ENCODE results near the gene FAM240A.

Gene FAM240A

DNA sequence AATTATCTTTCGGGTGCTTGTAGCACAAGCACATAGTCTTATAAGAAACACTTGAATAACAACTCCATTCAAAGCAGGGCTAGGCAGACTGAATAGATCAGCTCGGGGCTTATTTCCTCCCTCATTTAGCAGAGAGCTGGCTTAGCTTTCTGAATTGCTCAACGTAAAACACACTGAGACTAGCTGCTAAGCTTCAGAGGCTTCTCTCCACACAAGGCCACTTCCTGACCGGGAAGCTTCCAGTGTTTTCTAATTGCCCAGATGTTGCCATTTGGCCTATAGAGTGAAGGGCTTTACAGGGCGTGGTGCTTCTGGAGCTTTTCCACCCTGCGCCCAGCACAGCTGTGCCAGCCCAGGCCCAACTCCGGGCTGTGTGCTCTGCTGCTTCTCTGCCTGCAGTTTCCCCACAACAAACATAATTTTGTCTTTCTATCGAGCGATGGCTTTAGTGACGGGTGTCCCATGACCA lies 16.6 kb downstream of the FAM240A start:
- DNase-seq = no peak

GRCh38 chr3:46629551-46630517 lies 17.5 kb downstream of the FAM240A start:
- peak; percentile 82 to 87 for DNase-seq

- DNase-seq = no peak
Observed at GRCh38 chr3:46632792-46633191, 20.5 kb downstream of the FAM240A start.

GRCh38 chr3:46634856-46635255 lies 22.5 kb downstream of the FAM240A start:
- no peak for DNase-seq

- no peak for DNase-seq
Observed at GRCh38 chr3:46639221-46639620, 26.9 kb downstream of the FAM240A start.

DNA sequence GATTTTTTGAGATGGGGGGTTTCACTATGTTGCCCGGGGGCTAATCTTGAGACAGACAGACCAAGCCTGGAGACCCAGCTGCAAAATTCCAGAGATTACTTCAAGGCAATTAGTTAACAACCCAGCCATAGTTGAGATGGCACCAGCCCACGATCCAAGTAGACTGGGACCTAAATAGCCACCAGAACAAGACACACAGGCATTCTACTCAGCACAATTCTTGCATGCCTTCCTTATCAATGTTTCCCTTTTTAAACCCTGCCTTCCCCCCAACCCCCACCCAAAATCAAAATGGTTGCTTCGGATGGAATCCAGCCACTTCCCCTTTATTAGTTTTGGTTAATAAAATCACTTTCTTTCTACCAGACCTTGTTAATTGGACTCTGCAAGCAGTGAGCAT lies 28.6 kb downstream of the FAM240A start:
- no peak for DNase-seq

DNA sequence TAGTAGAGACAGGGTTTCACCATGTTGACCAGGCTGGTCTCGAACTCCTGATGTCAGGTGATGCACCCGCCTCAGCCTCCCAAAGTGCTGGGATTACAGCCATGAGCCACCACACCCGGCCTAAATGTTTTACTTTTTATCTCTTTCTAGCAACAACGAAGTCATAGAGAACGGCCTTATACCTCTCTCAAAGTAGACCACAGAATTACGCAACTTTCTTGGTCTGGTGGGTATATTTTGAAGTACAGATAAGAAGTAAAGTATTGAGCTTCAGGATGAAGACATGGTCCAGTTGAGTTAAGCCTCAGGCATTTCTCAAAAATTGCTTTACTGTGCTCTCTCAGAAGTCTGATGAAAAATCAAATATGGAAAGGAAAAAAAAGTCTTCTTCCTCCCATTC lies 30.6 kb downstream of the FAM240A start:
- DNase-seq = no peak

- no peak for DNase-seq
Observed at GRCh38 chr3:46643701-46644100, 31.4 kb downstream of the FAM240A start.

DNA sequence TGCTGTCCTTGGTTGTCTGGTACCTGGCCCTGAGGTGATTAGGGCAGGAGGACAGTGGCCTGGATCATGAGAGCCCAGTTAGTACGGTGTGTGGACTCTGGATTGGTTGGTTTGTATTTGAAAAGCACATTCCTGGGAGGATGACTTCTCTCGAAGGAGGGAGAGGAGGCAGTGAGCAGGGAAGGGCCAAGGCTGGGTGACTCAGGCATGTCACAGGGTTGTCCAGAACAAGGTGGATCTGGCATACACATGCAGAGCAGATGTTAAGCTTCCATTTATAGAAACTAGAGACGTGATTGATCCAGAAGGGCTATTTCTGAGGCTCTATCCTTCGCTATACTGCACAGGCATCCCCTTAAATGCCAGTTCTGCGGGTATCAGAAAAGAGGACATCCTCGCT lies 34.4 kb downstream of the FAM240A start:
- no peak for DNase-seq

- no peak for DNase-seq
Observed at GRCh38 chr3:46648096-46648495, 35.8 kb downstream of the FAM240A start.

DNA sequence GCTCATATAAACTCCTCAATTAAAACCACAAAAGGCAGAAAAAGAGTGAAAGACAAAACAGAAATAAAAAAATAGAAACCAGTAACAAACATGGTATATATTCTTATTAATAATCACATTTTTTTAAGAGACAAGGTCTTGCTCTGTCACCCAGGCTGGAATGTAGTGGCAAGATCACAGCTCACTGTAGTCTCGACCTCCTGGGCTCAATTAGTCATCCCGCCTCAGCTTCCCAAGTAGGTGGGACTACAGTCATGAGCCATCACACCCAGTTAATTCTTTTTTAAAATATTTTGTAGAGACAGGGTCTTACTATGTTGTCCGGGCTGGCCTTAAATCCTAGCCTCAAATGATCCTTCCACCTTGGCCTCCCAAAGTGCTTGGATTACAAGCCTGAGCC lies 37.1 kb downstream of the FAM240A start:
- DNase-seq = no peak

DNA sequence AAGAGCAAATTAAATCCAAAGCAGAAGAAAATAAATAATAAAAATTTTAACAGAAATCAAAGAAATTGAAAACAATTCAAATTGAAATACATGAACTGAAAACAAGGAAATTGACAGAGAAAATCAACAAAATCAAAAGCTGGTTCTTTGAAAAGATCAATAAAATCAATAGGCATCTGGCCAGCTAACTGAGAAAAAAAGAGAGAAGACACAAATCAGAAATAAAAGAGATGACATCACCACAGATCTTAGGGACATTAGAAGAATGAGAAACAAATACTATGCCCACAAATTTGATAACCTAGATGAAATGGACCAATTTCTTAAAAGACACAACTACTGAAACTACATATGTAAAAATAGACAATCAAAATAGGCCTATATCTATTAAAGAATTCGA lies 38.8 kb downstream of the FAM240A start:
- no peak for DNase-seq

DNA sequence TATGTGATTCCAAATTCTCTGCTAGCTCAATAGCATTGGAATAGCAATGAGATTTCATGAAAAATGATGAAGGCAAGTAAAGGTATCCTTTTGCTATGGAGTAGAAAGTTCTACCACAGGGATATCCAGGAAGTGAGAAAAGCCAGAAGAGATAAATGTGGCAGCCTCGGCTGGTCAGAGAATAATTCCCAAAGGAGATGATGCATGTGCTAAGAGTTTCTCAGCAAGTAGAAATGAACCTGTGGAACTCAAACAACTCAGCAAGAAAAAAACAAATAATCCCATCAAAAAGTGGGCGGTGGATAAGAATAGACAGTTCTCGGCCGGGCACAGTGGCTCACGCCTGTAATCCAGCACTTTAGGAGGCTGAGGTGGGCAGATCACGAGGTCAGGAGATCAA lies 42.9 kb downstream of the FAM240A start:
- no peak for DNase-seq

DNA sequence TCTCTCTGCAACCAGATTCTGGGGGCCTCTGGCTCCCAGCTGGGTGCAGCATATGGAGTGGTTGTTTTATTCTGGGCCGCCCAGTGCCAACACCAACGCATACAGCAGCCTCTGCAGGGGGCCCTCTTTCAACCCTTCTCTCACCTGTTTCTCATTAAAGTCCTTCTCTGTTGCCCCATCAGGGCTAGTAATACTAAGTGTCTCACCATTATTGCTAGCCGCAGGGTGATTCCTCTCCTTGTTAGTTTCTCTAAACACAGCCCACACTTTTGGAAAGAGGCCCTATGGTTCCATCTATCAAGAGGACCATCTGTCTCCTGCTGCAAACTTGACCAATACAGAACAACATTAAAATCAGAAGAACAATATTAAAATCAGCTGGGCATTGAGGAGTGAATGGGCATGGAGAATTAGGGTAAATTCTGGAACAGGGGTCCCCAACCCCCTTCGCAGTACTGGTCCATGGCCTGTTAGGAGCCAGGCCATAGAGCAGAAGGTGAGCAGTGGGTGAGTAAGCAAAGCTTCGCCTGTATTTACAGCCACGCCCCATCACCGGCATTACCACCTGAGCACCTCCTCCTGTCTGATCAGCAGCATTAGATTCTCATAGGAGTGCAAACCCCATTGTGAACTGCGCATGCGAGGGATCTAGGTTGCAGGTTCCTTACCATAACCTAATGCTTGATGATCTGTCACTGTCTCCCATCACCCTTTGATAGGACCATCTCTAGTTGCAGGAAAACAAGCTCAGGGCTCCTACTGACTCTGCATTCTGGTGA lies 44.6 kb downstream of the FAM240A start:
- no peak for DNase-seq

DNA sequence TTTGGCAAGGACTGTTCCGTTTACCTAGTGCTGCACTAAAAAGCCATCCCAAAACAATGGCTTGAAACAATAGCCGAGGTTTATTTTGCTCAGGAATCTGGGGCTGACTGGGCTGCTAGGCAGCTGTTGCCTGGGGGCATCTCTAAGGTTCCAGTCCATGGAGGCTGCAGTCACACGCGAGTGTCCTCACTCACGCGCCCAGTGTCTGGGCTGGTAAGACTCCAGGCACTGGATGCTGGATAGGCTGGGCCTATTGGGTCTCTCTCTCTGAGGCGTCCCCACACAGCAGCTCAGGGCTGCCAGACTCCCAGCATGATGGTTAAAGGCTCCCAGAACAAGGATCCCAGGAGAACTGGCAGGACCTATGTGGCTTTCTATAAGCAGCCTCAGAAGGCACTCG lies 47.0 kb downstream of the FAM240A start:
- DNase-seq = no peak

DNA sequence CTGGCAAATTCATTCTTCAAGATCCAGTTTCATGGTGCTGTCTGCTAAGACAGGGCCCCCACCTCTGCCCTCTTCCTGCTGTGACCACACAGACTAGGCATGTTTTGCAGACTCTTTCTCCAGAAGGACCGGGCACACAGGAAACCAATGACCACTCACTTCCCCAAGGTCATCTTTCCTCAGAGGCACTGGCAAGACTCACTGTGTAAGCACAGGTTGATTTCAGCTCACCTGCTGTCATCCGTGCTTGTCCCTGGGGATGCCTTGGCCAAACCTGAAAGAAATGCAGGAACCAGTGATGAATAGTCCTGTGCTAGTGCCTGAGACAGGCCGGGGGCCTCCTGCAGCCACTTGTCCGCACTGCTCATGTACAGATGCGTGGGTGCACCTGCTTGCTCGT lies 47.7 kb downstream of the FAM240A start:
- DNase-seq = no peak

DNA sequence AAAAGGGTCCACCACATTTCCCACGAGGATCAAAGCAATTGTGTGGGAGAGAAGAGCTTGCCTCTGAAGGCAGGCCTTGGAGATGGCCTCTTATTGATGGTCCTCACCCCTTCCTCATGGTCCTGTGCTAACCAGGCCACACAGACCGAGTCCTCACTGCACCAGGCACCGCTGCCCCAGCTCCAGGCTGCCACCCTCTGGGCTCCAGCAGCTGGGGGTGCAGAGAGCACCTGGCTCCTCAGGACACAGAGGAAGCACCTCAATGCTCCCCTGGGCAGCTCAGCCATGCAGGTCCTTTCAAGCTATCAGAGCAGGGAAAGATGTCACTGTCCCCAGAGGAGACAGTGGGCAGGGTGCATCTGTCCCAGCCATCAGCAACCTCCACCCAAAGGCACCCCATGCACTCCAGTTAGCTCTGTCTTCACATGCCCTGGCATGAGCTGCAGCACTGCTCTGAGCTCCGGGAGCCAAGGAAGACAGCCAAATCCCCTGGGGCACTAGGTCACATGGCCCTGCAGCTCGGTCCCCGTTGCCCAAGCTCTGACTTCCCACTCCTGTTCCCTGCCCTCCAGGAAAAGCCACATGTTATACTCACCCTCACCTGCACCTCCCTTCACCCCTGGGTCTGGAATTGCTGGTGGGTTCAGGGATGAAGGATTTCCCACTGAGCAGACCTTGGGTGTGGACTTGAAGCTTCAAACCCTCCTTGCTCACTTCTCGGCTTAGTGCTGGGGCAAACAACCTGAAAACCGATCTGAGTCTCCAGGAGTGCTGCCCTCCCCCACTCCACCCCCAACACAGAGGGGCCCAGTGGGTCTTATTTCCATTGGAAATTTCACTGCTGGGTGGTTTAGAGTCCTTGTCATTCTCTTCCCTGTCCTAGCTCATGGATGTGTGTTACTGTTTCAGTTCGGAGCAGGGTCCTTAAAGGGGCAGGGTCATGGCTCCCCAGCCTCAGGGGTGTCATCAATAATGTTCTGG lies 48.5 kb downstream of the FAM240A start:
- peak; percentile 6 to 12 for DNase-seq

GRCh38 chr3:46661776-46662766 lies 49.7 kb downstream of the FAM240A start:
- DNase-seq = peak in 1 of 2 experiments; percentile 9

- peak in 1 of 2 experiments; percentile 5 for DNase-seq
Observed at GRCh38 chr3:46662771-46663551, 50.6 kb downstream of the FAM240A start.

DNA sequence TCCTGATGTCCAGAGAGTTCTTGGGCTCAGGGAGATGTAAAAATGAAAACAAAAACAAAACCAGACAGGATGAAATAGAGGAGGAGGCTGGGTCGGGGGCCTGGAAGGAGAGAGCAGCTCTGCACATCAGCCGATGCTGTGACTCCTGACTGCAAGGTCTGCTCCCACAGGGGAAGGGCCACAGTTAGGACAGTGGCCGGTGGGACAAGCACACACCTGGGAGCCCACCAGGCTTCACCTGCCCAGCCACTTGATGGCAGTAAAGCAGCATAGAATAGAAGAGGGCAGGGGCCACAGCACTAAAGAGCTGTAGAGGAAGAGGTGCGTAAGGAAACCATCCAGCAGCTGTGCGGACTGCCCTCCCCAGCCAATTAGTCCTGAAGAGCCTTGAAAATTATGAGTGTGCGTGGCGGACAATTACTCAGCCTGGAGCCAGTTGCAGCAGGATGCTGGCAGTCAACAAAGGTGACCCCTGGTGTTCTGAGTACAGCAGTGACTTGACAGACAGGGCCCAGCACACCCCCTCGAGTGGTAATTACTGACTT lies 51.3 kb downstream of the FAM240A start:
- peak; percentile 12 to 17 for DNase-seq
